Ectodermal cell (in vitro differentiated cells): ENCODE results near the gene ENTHD1.

Source experiments
- H3K27ac ChIP-seq: 2 replicates; pipeline ENCODE4 v1.7.0; 2013; ENCODE audit warnings: mild to moderate bottlenecking, low read depth, low read length; ENCODE audit not compliant: insufficient read depth, poor library complexity, severe bottlenecking
- H3K27me3 ChIP-seq: 2 replicates; pipeline ENCODE4 v1.7.0; 2013; ENCODE audit warnings: mild to moderate bottlenecking, low read length; ENCODE audit not compliant: insufficient read depth, control insufficient read depth, poor library complexity, severe bottlenecking
- H3K36me3 ChIP-seq: one replicate; pipeline ENCODE4 v1.7.0; 2013; ENCODE audit warnings: low read length; ENCODE audit not compliant: control insufficient read depth, insufficient read depth
- H3K4me1 ChIP-seq: one replicate; pipeline ENCODE4 v1.7.0; 2013; ENCODE audit warnings: low read length; ENCODE audit not compliant: control insufficient read depth, insufficient read depth
- H3K4me3 ChIP-seq: 2 replicates; pipeline ENCODE4 v1.7.0; 2013; ENCODE audit warnings: low read depth, low read length, control low read depth; ENCODE audit not compliant: insufficient read depth
- H3K9me3 ChIP-seq: 2 replicates; pipeline ENCODE4 v1.7.0; 2013; ENCODE audit warnings: mild to moderate bottlenecking, low read length, moderate library complexity; ENCODE audit not compliant: control insufficient read depth
- whole genome bisulfite sequencing, 2 experiments: methylation state at CpG; one replicate each; pipeline ENCODE4 v1.1.7; 2013; ENCODE audit warnings: missing lambda C conversion rate in 2 of 2; 5-methylcytosine and 5-hydroxymethylcytosine counted together

The ENTHD1 gene

GRCh38 chr22:39771486-39771885, 122.1 kb downstream of the ENTHD1 start:
- Histone ChIP-seq H3K27me3 (no peaks in the 10 kb centered on the region), H3K4me3 (no peak overlapping the region), H3K27ac (no peak overlapping the region), H3K36me3 (no peaks in the 10 kb centered on the region), H3K4me1 (no peaks in the 10 kb centered on the region), H3K9me3 (no peaks in the 10 kb centered on the region)
- 97 to 100% methylated on average over 2 of the region's 2 CpGs for WGBS, 2 experiments

GRCh38 chr22:39765661-39766060, 127.9 kb downstream of the ENTHD1 start:
- Histone ChIP-seq H3K27me3 (no peaks in the 10 kb centered on the region), H3K9me3 (no peaks in the 10 kb centered on the region), H3K4me3 (no peak overlapping the region), H3K36me3 (no peaks in the 10 kb centered on the region), H3K27ac (no peak overlapping the region), H3K4me1 (no peaks in the 10 kb centered on the region)
- 85 to 91% methylated on average over 2 of the region's 2 CpGs for WGBS, 2 experiments

GRCh38 chr22:39765046-39765445, 128.5 kb downstream of the ENTHD1 start:
- no peak overlapping the region for H3K27ac ChIP-seq
- no peaks in the 10 kb centered on the region for H3K4me1 ChIP-seq
- no peak overlapping the region for H3K4me3 ChIP-seq
- WGBS, 2 experiments: 82% methylated on average over 3 of the region's 3 CpGs
- H3K36me3 ChIP-seq: no peaks in the 10 kb centered on the region
- H3K9me3 ChIP-seq: no peaks in the 10 kb centered on the region
- no peaks in the 10 kb centered on the region for H3K27me3 ChIP-seq

GRCh38 chr22:39763276-39763675, 130.3 kb downstream of the ENTHD1 start:
- H3K36me3 ChIP-seq: no peaks in the 10 kb centered on the region
- H3K4me1 ChIP-seq: no peaks in the 10 kb centered on the region
- H3K4me3 ChIP-seq: no peak overlapping the region
- 81 to 93% methylated on average over 4 of the region's 4 CpGs for WGBS, 2 experiments
- no peaks in the 10 kb centered on the region for H3K27me3 ChIP-seq
- no peak overlapping the region for H3K27ac ChIP-seq
- H3K9me3 ChIP-seq: no peaks in the 10 kb centered on the region

GRCh38 chr22:39750759-39751158, 142.8 kb downstream of the ENTHD1 start:
- Histone ChIP-seq H3K36me3 (no peaks in the 10 kb centered on the region), H3K4me1 (no peaks in the 10 kb centered on the region), H3K9me3 (no peaks in the 10 kb centered on the region), H3K27ac (no peak overlapping the region), H3K27me3 (no peaks in the 10 kb centered on the region), H3K4me3 (no peak overlapping the region)
- 75 to 78% methylated on average over 2 of the region's 2 CpGs for WGBS, 2 experiments

GRCh38 chr22:39748877-39749276, 144.7 kb downstream of the ENTHD1 start:
- H3K36me3 ChIP-seq: no peaks in the 10 kb centered on the region
- no peak overlapping the region for H3K27ac ChIP-seq
- H3K4me1 ChIP-seq: no peaks in the 10 kb centered on the region
- no peaks in the 10 kb centered on the region for H3K27me3 ChIP-seq
- H3K9me3 ChIP-seq: no peaks in the 10 kb centered on the region
- H3K4me3 ChIP-seq: no peak overlapping the region
- WGBS, 2 experiments: 97 to 98% methylated on average over 3 of the region's 3 CpGs

GRCh38 chr22:39746600-39747262, 146.8 kb downstream of the ENTHD1 start:
- no peaks in the 10 kb centered on the region for H3K27me3 ChIP-seq
- H3K9me3 ChIP-seq: no peaks in the 10 kb centered on the region
- no peaks in the 10 kb centered on the region for H3K4me1 ChIP-seq
- H3K36me3 ChIP-seq: no peaks in the 10 kb centered on the region
- WGBS, 2 experiments: 93% methylated on average over 3 of the region's 3 CpGs
- H3K4me3 ChIP-seq: no peak overlapping the region
- H3K27ac ChIP-seq: no peak overlapping the region

- H3K4me3 ChIP-seq: no peak overlapping the region
- H3K9me3 ChIP-seq: no peaks in the 10 kb centered on the region
- 72 to 79% methylated on average over 2 of the region's 2 CpGs for WGBS, 2 experiments
- H3K36me3 ChIP-seq: no peaks in the 10 kb centered on the region
- H3K27ac ChIP-seq: no peak overlapping the region
- no peaks in the 10 kb centered on the region for H3K4me1 ChIP-seq
- no peaks in the 10 kb centered on the region for H3K27me3 ChIP-seq
Measured at GRCh38 chr22:39745789-39746188, 147.8 kb downstream of the ENTHD1 start.

GRCh38 chr22:39744353-39744752, 149.2 kb downstream of the ENTHD1 start:
- no peaks in the 10 kb centered on the region for H3K4me1 ChIP-seq
- H3K36me3 ChIP-seq: no peaks in the 10 kb centered on the region
- no peaks in the 10 kb centered on the region for H3K27me3 ChIP-seq
- H3K4me3 ChIP-seq: no peak overlapping the region
- no peaks in the 10 kb centered on the region for H3K9me3 ChIP-seq
- no peak overlapping the region for H3K27ac ChIP-seq

- 93 to 94% methylated on average over 1 of the region's 1 CpG for WGBS, 2 experiments
- no peaks in the 10 kb centered on the region for H3K9me3 ChIP-seq
- no peaks in the 10 kb centered on the region for H3K27me3 ChIP-seq
- H3K4me1 ChIP-seq: no peaks in the 10 kb centered on the region
- no peak overlapping the region for H3K27ac ChIP-seq
- no peaks in the 10 kb centered on the region for H3K36me3 ChIP-seq
- no peak overlapping the region for H3K4me3 ChIP-seq
Measured at GRCh38 chr22:39743935-39744334, 149.6 kb downstream of the ENTHD1 start.
